Esophagus squamous epithelium (tissue), 5 donors: ENCODE results near the gene LYRM2. TPM values are rescaled to one million over a fixed set of nuclear protein-coding genes. Genes with fewer than 3 reads are reported as not detected.

Experiments
- DNase-seq: peaks from one replicate; lab custom pipeline; 2025; lab: John Stamatoyannopoulos, UW
- H3K27ac ChIP-seq, 4 donors: fragments of 200-600 bp; sonication (generic); one replicate each; pipeline ENCODE4 v1.5.1; 2016 to 2019; ENCODE audit warnings: mild to moderate bottlenecking in 1 of 4
- H3K27me3 ChIP-seq, 4 donors: fragments of 200-600 bp; sonication (generic); 1 replicate in 3 of 4; 2 replicates in 1 of 4; pipeline versions ENCODE4 v1.5.1 to v1.6.0; 2017 to 2021; ENCODE audit warnings: antibody characterized with exemption in 1 of 4
- H3K36me3 ChIP-seq, 3 donors: fragments of 200-600 bp; sonication (generic); one replicate each; pipeline ENCODE4 v1.5.1; 2016 to 2019
- H3K4me1 ChIP-seq, 3 donors: fragments of 200-600 bp; sonication (generic); one replicate each; pipeline ENCODE4 v1.5.1; 2017 to 2019
- H3K4me3 ChIP-seq, 4 donors: fragments of 200-600 bp; sonication (generic); 1 replicate in 3 of 4; 2 replicates in 1 of 4; pipeline ENCODE4 v1.5.1; 2016 to 2019; ENCODE audit warnings: mild to moderate bottlenecking in 2 of 4, moderate library complexity in 1 of 4
- H3K9me3 ChIP-seq, 3 donors: fragments of 200-600 bp; sonication (generic); one replicate each; pipeline ENCODE4 v1.5.1; 2016 to 2019
- POLR2A ChIP-seq, 4 donors: fragments of 450-650 bp; IDR thresholded peaks; one replicate each; pipeline ENCODE4 v1.6.1; 2017; ENCODE audit warnings: antibody characterized with exemption in 4 of 4, mild to moderate bottlenecking in 4 of 4, moderate library complexity in 3 of 4
- WGBS, 2 donors: methylation state at CpG; one replicate each; pipeline ENCODE4 v1.1.5; 2018; 5-methylcytosine and 5-hydroxymethylcytosine counted together
- intact Hi-C: fragments of 100-400 bp; cut with DNase I; formaldehyde crosslinking; loops from one replicate; pipeline ENCODE4 v1.15.0; 2022
- total RNA-seq, 4 donors: library from RNA; depleted of rRNA; stranded (reverse); fragments of >200 nt; gene quantifications; one replicate each; pipeline ENCODE4 v1.1.0, GENCODE V29; 2016
- TF ChIP-seq, protein P1 (sequence below), 6 experiments: fragments of 450-650 bp in 4 of 6; fragments of 200-600 bp in 2 of 6; sonication (generic) in 2 of 6; IDR thresholded peaks; one replicate each; pipeline ENCODE4 v1.5.1; 2016 to 2019; ENCODE audit warnings: antibody characterized with exemption in 6 of 6, mild to moderate bottlenecking in 4 of 6, moderate library complexity in 4 of 6
- donor health status: DM: yes; HTN: yes; CAD: no.

LYRM2 gene
- total RNA-seq, 4 donors from 2014 or later: 4.6 to 16.6 (median 15.1) TPM

DNA sequence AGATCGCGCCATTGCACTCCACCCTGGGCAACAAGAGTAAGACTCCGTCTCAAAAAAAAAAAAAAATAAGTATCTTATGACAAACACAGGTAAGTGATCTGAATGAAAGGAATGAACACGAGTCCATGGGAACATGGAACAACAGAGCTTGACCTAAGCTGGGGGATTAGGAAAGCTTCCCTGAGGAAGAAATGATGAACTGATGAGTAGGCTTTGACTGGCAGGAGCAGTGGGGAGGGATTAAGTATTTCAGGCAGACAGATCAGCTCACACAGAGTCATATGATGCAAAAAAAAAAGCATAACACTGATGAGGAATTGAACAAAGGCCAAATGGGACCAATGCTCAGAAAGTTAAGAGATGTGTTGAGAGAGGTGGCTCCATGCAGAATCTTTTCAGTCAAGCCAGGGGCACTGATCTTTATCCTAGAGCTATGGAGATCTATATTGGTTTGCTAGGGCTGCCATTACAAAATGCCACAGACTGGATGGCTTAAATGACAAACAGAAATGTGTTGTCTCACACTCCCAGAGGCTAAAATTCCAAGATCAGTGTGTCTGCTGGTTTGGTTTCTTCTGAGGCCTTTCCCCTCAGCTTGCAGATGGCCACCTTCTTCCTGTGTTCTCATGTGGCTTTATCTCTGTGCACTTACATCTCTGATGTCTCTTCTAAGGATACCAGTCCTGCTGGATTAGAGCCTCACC lies 120.0 kb downstream of the LYRM2 start:
- intact Hi-C loops: no loop called here
- H3K27ac ChIP-seq: no peak overlapping the region
- DNase-seq: no peak
- H3K4me3 ChIP-seq: no peak overlapping the region
- H3K27me3 ChIP-seq: no peaks in the 10 kb centered on the region
- 56 to 71% methylated on average over 2 to 4 of the region's 4 CpGs for WGBS, 2 donors
- no peaks in the 10 kb centered on the region for H3K9me3 ChIP-seq
- H3K36me3 ChIP-seq: no peaks in the 10 kb centered on the region
- no peak for TF ChIP-seq POLR2A (IDR thresholded peaks at IDR 0.05)
- TF ChIP-seq, protein P1, sequence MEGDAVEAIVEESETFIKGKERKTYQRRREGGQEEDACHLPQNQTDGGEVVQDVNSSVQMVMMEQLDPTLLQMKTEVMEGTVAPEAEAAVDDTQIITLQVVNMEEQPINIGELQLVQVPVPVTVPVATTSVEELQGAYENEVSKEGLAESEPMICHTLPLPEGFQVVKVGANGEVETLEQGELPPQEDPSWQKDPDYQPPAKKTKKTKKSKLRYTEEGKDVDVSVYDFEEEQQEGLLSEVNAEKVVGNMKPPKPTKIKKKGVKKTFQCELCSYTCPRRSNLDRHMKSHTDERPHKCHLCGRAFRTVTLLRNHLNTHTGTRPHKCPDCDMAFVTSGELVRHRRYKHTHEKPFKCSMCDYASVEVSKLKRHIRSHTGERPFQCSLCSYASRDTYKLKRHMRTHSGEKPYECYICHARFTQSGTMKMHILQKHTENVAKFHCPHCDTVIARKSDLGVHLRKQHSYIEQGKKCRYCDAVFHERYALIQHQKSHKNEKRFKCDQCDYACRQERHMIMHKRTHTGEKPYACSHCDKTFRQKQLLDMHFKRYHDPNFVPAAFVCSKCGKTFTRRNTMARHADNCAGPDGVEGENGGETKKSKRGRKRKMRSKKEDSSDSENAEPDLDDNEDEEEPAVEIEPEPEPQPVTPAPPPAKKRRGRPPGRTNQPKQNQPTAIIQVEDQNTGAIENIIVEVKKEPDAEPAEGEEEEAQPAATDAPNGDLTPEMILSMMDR (IDR thresholded peaks at IDR 0.05): no peak
- peaks cover 0 to 4% (median 4%) of the 10 kb centered on the region in 3 donors for H3K4me1 ChIP-seq

Other genes with a start within 250 kb of the LYRM2 start
- gene RRAGD, start 226.5 kb downstream of the LYRM2 start, total RNA-seq: 10 to 100 TPM; 21.1 to 67.1 (median 33.9) TPM
- 10 to 100 TPM in 1 of 4 donors, 1 to 10 TPM in 3; 5.8 to 12.0 (median 7.3) TPM for gene ANKRD6, start 205.6 kb downstream of the LYRM2 start, total RNA-seq
- gene MDN1, start 181.0 kb upstream of the LYRM2 start, total RNA-seq: 10 to 100 TPM; 13.1 to 44.6 (median 20.8) TPM
- gene CASP8AP2, start 191.1 kb upstream of the LYRM2 start, total RNA-seq: 10 to 100 TPM in 3 of 4 donors, 1 to 10 TPM in 1; 6.0 to 17.2 (median 11.3) TPM